Skin of body (tissue), 2 donors: ENCODE measurements around the gene AOAH. TPM values are rescaled to one million over a fixed set of nuclear protein-coding genes. Genes with fewer than 3 reads are reported as not detected.
"Not testable (repeated sequence)": the region's sequence is repeated elsewhere in the genome, so short reads cannot be mapped to it uniquely, and the experiment has no call there.

Experiments used
- DNase-seq: peaks from one replicate; lab custom pipeline; 2025; lab: John Stamatoyannopoulos, UW
- total RNA-seq: library from RNA; depleted of rRNA; stranded (reverse); fragments of >200 nt; gene quantifications from one replicate; pipeline ENCODE4 v1.2.3, GENCODE V29; 2014

AOAH gene
- total RNA-seq, 1 donor from 2014 or later: 5.8 TPM

DNA sequence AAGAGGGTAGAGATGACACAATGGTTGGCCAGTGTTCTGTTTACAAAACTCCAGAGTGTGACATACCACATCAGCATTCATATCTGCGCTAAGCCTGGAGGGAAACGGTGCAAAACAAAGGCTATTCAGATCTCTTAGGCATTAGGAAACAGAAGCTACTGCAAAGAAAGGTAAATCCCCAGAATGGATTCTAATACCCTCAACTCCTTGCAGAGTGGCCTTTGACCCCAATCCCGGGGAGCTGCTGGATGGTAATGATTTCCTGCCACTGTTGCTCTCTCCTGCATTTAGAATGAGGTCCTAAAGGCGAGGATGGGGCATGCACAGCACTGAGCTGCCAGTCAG, 65.2 kb downstream of the AOAH start:
- peak; percentile 4 for DNase-seq

DNA sequence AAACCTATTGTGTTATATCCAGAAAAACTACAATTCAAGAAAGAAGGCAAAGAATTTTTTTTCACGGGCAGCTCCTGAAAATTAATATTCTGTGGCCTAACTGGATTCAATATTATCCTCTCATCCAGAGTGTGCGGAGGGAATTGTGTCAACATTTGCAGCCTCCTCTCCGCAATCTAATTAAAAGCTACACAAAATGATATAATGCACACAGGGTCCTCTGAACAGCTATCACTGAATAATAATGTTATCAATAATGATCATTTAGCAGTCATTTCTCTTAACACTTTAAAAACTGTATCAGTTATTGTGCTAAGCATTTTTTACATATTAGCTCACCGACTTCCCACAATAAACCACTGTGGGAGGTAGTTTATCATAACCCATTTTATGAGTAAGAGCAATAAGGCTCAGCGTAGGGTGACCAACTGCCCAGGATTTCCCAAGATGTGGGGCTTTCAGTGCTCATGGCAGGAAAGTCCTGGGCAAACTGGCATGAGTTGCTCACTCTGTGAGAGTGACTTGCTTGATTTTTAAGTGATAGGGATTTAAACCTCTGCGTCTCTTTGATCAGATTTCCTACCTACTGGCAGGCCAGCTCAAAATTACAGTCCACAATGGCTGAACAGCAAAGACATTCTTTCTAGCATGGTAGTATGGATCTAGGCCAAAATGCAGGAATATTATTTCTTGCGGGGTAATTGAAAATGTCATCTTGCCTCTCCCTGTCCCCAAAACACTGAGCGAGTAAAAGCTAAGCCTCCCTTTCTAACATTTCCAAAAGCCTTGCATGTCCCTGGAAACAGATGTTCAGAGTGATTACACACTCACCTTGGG, 65.7 kb downstream of the AOAH start:
- DNase-seq: no peak

DNA sequence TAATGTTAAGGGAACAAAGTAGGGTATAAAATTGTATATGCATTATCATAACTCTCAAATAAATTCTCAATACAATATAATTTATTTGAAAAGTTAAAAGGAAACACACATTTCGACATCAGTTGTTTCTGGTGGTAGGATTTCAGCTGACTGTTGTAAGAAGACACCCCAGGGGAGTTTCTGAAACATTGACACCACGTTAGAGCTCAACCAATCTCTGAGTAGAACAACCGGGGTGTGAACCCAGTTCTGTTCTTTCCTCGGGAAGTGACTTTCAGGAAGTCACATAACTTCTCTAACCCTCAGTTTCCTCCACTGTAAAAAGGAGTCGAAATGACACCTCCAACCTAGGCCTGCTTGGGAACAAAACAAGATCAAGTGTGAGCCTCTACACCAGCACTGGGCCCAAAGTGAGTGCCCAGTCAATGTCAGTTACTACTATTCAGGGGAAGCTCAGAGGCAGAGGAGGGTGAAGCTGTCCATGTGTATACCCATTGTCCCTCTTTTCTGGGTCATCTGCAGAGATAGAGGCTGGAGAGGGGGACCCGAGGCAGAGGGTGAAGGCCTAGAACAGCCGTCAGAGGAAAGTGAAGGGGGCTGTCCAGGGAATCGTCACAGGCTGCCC, 67.1 kb downstream of the AOAH start:
- no peak for DNase-seq

DNA sequence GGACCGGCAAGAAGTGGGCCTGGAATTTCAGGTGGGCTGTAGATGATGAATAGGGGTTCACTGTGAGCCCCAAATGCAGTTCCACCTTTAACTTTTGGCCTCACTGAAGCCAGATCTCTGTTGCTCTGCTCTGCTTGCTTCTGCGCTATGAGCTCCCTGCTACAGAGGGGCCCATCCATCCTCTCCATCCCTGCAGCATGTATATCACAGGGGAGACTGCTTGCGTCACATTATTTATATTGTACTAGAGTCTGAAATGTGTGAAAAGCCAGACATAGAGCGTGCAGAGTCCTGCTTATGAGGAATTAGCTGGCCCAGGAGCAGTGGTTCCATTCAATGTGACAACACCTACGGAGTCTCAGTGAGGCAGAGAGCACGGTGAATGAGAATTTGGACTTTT, 69.9 kb downstream of the AOAH start:
- no peak for DNase-seq

DNA sequence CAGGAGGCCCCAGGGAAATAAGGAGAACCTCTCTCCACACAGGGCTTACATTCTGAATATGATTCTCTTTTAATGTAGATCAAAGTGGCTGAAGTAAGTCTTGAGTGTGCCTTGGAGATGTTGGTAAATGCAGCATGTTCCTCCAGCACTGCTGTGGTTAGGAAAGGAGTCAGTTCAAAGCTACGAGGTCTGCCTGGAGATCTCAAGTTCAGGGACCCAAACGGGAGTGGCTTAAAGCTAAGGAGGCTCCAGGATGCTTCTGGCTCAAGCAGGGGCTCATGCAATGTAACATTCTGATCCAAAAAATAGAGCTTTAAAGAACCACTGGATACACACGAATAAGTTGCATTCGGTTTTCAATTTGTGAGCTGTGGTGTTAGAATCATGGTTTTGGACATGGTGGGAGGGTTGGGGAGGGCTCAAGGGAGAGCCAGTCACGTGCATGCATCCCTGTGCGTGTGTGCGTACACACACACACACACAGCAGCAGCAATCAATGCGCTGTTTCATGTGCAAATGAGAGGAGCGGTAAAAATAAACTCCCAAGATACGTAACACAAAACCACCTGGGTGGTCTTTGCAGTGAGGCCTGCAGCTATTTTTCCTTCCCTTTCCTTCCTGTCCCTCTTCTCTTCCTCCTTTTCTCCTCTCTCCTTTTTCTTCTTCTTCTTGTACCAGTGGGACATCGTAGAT, 70.5 kb downstream of the AOAH start:
- no peak for DNase-seq

DNA sequence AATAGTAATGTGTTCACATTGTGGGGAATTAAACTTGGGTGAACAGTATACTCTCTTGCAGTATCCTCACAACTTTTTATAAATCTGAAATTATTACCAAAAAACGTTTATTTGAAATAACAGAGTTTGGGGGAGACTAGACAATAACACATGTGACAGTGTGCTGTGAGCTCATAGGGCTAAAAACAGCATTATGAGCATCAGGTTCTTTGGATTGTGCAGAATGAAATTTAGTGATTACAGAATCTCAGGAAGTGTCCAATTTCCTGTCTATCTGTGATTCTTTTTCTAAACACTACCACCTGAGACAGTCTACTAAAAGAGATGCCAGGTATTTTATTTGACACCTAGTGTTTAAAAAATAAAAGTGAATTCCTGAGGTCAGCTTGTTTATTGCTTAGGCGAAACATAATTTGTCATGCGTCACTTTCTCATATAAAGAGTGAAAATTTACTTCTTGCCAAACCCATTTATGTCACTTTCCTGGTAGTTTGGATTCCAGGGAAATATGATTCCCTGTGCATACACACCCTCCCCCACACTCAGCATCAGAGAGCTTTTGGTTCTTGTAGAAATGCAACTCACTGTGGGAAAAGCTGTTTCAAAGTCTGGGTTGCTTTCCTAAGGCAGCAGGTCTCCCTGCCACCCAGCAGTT, 71.2 kb downstream of the AOAH start:
- no peak for DNase-seq

DNA sequence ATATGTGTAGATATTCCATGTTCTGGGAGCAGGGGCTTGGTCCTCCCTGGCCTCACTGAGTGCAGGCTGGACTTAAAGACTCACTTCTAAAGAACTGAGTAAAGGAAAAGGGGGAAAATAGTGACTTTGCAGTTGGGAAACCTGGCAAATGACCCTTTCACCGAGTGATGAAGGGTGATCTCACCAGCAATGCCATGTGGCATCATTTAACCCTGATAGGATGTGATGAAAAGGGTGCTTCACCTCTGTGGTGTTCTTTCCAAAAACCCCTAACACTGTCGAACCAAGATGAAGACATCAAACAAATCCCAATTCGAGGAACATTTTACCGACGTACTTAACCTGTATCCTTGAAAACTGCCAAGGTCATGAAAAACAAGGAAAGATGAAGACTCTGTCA, 71.9 kb downstream of the AOAH start:
- no peak for DNase-seq

DNA sequence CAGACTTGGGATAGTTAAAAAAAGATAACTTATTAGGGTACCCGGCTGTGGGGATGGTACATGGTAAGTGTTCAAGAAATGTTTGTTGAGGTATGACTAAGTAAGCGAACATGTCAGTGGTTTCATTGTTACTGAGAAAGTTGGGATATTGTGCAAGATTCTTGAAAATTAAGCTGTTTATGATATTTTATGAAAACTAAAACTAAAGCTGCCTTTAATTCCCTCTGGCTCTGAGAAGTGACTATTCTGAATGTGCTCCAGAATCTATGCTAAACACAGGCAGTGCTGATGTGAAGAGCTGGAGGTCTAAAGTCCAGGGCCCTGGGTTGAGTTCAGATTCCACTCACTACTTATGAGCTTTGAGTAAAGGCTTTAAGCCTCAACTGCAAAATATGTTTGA, 72.9 kb downstream of the AOAH start:
- no peak for DNase-seq

DNA sequence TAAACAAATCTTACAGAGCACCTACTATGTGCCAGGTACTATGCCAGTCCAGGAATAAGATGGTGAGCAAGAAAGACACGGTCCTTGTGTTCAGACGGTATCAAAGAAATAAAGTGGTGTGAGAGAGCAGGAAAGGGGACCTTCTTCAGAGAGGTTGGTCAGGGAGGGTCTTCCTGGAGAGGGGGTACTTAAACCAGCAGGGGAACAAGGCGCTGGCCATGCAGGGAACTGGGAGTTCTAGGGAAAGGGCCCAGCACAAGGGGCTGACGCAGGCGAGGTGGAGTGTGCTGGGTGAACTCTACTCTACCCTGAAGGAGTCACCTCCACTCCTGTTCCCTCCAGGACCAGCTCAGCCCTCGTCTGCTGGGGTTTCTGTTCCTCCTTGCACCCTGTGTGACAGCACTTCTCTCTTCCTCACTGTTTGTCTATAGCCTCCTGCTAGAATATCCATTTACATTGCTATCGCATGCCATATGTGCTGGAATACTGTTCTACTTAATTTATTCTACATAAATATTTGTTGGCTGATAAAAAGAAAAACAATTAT, 73.5 kb downstream of the AOAH start:
- DNase-seq: no peak

DNA sequence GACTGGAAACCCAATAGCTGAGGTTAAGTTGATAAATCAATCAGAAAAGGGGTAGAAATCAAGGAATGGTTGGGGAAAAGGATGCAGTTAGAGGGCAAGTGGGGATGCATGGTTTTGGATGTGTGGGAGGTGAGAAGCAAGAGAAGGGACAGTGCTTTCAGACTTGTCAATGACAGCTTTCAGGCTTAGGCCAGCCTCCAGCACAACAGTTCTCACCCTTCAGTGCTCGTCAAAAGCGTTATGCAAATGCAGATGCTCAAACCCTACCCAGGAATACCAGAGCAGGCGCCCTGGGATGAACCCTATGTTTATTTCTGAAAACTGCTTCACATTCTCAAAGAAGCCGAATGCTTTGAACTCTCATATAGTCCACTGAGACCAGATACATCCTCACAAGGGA, 74.0 kb downstream of the AOAH start:
- no peak for DNase-seq

DNA sequence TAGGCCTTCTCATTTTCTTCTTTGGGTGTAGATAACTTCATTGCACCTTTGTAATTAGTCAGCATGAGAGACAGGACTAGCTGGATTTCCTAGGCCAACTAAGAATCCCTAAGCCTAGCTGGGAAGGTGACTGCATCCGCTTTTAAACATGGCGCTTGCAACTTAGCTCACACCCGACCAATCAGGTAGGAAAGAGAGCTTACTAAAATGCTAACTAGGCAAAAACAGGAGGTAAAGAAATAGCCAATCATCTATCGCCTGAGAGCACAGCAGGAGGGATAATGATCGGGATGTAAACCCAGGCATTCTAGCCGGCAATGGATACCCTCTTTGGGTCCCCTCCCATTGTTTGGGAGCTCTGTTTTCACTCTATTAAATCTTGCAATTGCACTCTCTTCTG, 75.0 kb downstream of the AOAH start:
- DNase-seq: not testable (repeated sequence)

DNA sequence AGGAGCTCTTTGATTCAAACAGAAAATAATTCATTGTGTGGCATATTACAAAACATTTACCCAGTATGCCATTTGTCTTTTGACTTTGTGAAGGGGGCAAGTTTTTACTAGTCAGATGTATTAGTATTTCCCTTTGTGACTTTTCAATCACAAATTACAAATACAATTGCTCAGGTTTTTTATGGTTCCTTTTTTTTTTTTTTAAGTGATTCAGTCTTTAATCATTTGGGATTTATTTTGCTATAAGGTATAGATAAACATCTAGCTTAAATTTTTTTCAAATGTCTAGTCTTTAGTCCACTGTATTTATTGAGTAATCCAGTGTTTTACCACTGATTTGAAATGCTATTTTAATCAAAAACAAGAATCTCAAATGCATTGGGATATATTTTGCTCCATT, 75.9 kb downstream of the AOAH start:
- DNase-seq: no peak

DNA sequence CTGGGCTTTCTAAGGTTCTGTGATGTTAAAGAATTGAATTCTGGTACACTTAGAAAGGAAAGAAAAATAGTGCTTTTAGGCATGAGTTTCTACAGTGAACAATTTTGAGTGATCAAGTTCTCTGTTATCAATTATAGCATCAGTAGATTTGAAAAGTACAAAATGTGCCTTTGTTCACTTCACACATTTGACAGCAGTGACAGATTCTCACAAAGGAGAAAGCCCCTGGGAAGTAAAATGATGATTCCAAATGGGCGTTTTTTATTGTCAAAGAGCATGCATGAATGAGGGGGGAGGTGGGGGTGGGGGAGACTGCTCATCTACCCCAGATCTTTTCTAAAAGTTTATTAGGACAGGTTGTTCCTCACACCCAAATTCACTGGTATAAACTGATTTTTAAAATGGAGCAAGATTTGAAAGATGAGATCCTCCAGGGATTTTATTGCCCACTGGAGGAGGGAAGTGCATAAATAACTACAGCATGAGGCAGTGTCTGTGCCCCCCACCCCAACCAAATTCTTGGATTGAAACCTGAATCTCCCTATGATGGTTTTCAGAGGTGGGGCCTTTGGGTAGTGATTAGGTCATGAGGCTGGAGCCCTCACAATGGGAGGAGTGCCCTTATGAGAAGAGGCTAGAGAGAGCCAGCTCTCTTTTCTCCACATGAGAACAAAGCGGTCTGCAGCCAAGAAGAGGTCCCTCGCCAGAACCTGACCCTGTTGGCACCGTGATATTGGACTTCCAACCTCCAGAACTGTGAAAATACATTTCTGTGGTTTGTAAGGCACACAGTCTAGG, 79.5 kb downstream of the AOAH start:
- DNase-seq: no peak

DNA sequence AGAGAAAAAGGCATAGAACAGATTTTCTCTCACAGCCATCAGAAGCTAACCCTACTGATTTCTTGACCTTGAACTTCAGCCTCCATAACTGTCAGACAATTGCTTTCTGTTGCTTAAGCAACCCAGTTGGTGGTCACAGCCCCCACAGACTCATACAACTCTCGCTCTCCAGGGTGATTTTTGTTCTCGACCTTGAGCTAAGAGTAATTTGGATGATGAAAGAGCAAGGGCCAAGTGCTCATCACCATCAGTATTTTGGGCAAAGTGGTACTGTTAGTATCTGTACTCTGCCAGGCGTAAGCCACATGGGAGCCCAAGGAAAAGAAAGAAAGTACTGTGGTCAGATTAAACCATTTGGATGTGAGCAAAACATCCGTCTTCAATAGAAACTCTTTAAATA, 81.9 kb downstream of the AOAH start:
- no peak for DNase-seq

DNA sequence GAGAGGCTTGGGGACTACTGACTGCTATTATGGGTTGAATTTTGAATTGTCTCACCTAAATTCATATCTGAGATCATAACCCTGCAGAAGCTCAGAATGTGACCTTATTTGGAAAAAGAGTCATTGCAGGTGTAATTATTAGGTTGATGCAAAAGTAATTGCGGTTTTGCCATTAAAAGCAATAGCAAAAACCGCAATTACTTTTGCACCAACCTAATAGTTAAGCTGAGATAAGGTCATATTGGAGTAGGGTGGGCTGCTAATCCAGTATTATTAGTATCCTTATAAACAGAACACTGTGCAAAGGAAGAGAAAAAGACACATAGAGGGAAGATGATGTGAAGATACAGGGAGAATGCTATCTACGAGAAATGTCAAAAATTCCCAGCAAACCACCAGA, 82.3 kb downstream of the AOAH start:
- DNase-seq: no peak

DNA sequence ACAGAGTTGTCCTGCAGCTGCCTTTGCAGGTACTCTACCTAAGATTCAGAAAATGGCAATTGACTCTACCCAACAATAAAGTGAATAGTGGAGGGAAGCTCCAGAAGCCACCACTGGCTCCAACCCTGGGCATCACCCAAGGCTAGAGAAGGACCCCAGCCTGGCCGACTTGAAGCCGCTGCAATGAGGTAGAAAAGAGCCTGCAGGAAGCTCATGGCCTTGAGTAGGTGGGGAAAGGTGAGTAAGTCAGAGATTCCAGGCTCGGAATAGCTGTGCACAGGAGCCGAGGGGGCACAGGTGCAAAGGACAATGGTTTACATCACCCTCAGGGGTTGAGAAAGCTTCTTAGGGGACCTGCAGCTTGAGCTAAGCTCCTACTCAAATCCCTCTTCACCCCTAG, 83.6 kb downstream of the AOAH start:
- no peak for DNase-seq

DNA sequence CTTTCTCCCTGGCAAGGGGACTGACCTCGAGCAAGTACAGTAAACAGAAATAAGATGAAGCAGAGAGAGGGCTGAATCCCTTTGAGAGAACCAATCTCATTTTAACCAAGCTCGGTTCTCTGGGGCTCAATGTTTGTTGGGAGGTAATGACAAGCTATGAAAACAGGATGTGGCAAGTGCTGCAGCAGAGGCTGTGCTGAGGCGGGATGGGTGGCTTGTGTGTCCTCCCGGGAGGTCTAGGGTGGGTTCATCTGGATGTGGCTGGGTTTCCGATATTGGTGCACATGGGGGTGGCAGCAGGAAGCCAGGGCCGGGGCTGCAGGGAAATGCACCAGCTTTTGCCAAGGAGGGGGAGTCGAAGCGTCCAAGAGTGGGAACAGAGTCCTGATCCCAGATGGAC, 84.5 kb downstream of the AOAH start:
- DNase-seq: no peak

DNA sequence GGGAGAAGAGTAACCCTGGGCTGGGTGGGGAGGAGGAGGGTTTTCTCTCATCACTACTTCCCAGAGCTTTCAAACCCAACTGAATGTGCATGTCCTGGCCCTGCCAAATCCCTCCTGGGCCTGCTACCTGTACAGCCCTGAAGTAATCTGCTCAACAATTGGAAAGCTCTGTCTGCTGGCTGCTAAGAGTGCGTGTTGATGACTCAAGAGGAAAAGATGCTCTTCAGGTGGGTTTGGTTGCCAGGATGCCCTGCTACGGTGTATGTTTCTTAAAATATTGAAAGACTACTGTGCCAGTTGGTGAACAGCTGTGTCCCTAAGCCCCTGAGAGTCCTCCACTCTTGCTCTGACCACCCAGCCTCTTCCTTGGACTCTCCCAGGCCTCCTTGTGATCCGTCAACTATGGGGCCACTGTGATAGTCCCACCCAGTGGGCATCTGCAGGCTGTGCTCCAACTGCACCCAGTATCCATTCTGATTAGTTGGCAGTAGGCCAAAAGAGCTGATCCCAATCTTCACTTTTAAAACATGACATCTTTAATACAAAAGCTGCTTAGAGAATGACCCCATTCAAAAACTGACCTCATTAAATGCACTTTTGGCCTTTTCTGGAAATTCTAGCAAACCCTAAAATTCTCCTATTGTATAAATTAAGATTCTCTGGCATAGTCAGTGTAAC, 85.6 kb downstream of the AOAH start:
- DNase-seq: no peak

DNA sequence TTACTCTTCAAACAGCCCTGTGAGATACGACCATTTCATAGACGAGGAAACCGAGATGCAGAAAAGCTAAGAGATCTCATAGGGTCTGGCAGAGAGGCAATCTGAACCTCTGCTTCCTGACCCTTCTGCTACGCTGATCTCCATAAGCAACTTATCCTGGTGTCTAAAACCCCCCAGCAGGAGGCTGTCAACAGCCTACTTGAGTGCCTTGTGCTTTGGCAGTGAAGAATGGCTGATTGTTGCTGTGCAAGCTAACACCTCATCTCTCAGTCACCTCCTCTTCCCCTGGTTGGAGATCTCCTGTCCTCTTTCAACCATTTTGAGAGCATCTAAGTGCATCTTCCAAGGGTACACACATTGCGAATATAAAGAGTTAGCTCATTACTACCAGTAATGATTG, 86.2 kb downstream of the AOAH start:
- no peak for DNase-seq

DNA sequence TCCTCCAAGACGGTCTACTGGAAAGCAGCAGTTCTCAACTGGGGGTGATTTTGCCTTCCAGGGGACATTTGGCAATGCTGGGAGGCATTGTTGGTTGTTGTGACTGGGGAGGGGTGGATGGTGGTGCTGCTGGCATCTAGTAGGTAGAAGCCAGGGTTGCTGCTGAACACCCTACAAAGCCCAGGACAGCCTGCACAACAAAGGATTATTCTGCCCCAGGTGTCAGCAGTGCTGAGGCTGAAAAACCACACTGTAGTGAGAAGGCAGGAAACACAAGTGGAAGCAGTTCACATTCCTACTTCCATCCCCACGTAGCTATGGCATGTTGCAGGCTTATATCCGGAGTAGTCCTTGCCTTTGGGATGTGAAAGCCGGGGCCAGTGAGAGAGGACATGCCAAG, 86.9 kb downstream of the AOAH start:
- no peak for DNase-seq

DNA sequence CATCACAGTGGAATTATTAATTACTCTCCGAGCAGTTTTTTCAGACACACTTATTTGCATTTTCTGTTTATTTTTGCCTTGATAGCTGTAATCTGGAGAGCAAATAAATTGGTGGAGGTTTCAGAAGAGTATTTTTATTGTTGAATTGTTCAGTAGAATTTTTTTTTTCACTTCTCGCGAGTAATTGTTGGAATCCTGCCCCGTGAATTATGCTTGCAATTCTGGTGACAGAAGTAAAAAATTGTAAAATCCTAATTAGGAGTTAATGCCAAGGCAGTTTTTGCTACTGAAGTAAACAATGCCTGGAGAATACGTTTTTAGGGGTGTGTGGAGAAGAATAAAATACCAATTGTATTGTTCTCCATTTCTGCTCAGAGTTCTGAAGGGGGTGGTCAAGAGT, 88.2 kb downstream of the AOAH start:
- no peak for DNase-seq
